Osteocyte (in vitro differentiated cells): ENCODE measurements around the gene AVEN. TPM values are rescaled to one million over a fixed set of nuclear protein-coding genes. Genes with fewer than 3 reads are reported as not detected.

ENCODE experiments used
- DNase-seq: peaks from one replicate; pipeline ENCODE4 v3.0.0; 2021; ENCODE audit warnings: mixed read lengths; ENCODE audit not compliant: unreplicated experiment; ENCODE audit errors: extremely low spot score
- H3K27ac Mint-ChIP-seq: one replicate; pipeline ENCODE4 v1.8.0; 2021; ENCODE audit warnings: mild to moderate bottlenecking, mixed read lengths; ENCODE audit not compliant: unreplicated experiment
- H3K27me3 Mint-ChIP-seq: one replicate; pipeline ENCODE4 v1.8.0; 2021; ENCODE audit warnings: mixed read lengths; ENCODE audit not compliant: unreplicated experiment
- H3K36me3 Mint-ChIP-seq: one replicate; pipeline ENCODE4 v1.8.0; 2021; ENCODE audit warnings: mixed read lengths; ENCODE audit not compliant: unreplicated experiment
- H3K4me1 Mint-ChIP-seq: one replicate; pipeline ENCODE4 v1.8.0; 2021; ENCODE audit warnings: mixed read lengths; ENCODE audit not compliant: unreplicated experiment
- H3K4me3 Mint-ChIP-seq: one replicate; pipeline ENCODE4 v1.8.0; 2021; ENCODE audit warnings: mild to moderate bottlenecking, moderate library complexity, mixed read lengths; ENCODE audit not compliant: unreplicated experiment
- H3K9me3 Mint-ChIP-seq: one replicate; pipeline ENCODE4 v1.8.0; 2021; ENCODE audit warnings: mixed read lengths; ENCODE audit not compliant: unreplicated experiment
- CTCF ChIP-seq: fragments of 200-600 bp; sonication (generic); IDR thresholded peaks from 2 replicates; pipeline ENCODE4 v1.5.0; 2021; ENCODE audit warnings: antibody characterized with exemption, mild to moderate bottlenecking, moderate library complexity
- total RNA-seq: library from RNA; stranded (reverse); gene quantifications from 2 replicates; pipeline ENCODE4 v1.2.1, GENCODE V29; 2021

The AVEN gene
- total RNA-seq, 1 donor from 2014 or later = 12.5 TPM

GRCh38 chr15:34049112-34049511, 10.1 kb upstream of the AVEN start:
- Mint-ChIP-seq H3K27me3 (no peaks in the 10 kb centered on the region), H3K36me3 (peaks cover 20% of the 10 kb centered on the region), H3K9me3 (peaks cover 26% of the 10 kb centered on the region)

GRCh38 chr15:34047893-34048775, 9.1 kb upstream of the AVEN start:
- H3K4me1 Mint-ChIP-seq = peaks cover 27% of the 10 kb centered on the region
- peaks cover 20% of the 10 kb centered on the region for H3K36me3 Mint-ChIP-seq
- no peak for TF ChIP-seq CTCF
- peaks cover 26% of the 10 kb centered on the region for H3K9me3 Mint-ChIP-seq
- H3K27ac Mint-ChIP-seq = peak overlapping the region; percentile 70
- no peak for DNase-seq
- H3K4me3 Mint-ChIP-seq = peak overlapping the region; percentile 21
- H3K27me3 Mint-ChIP-seq = no peaks in the 10 kb centered on the region

More at GRCh38 chr15:34049112-34049511, 10.1 kb upstream of the AVEN start:
- Mint-ChIP-seq H3K27ac (peak overlapping the region; percentile 70), H3K4me3 (no peak overlapping the region), H3K4me1 (peaks cover 27% of the 10 kb centered on the region)
- DNase-seq = no peak
- TF ChIP-seq CTCF = no peak

- TF ChIP-seq CTCF = no peak
- no peaks in the 10 kb centered on the region for H3K27me3 Mint-ChIP-seq
- H3K4me3 Mint-ChIP-seq = no peak overlapping the region
- DNase-seq = no peak
- H3K9me3 Mint-ChIP-seq = peaks cover 19% of the 10 kb centered on the region
- H3K4me1 Mint-ChIP-seq = peaks cover 27% of the 10 kb centered on the region
- no peak overlapping the region for H3K27ac Mint-ChIP-seq
- peaks cover 12% of the 10 kb centered on the region for H3K36me3 Mint-ChIP-seq
Measured at GRCh38 chr15:34046471-34047145, 7.6 kb upstream of the AVEN start.

- peaks cover 28% of the 10 kb centered on the region for H3K4me1 Mint-ChIP-seq
- H3K9me3 Mint-ChIP-seq = no peaks in the 10 kb centered on the region
- H3K36me3 Mint-ChIP-seq = no peaks in the 10 kb centered on the region
- no peak for DNase-seq
- H3K27ac Mint-ChIP-seq = no peak overlapping the region
- TF ChIP-seq CTCF = no peak
- H3K4me3 Mint-ChIP-seq = no peak overlapping the region
- H3K27me3 Mint-ChIP-seq = no peaks in the 10 kb centered on the region
Measured at GRCh38 chr15:34043813-34044212, 4.8 kb upstream of the AVEN start.

- Mint-ChIP-seq H3K27me3 (no peaks in the 10 kb centered on the region), H3K4me1 (peaks cover 24% of the 10 kb centered on the region), H3K9me3 (no peaks in the 10 kb centered on the region), H3K27ac (no peak overlapping the region), H3K36me3 (no peaks in the 10 kb centered on the region), H3K4me3 (no peak overlapping the region)
- no peak for DNase-seq
- TF ChIP-seq CTCF = no peak
Measured at GRCh38 chr15:34043391-34043790, 4.4 kb upstream of the AVEN start.
